Activated T-helper 1 cell treated with anti-CD3 and anti-CD28 coated beads, Interleukin-12 subunit alpha, Interleukin-12 subunit beta, Interleukin-2, Interleukin-4 antibody, amounts not matched to agents 30 ng/mL and 10 ng/mL and 1 ng/mL, durations not matched to agents 14 hours and 24 hours and 36 hours (primary cell): ENCODE measurements around the gene IGSF3. TPM values are rescaled to one million over a fixed set of nuclear protein-coding genes. Genes with fewer than 3 reads are reported as not detected.
"Not testable (repeated sequence)": the region's sequence is repeated elsewhere in the genome, so short reads cannot be mapped to it uniquely, and the experiment has no call there.

ENCODE experiments used
- DNase-seq: peaks from one replicate; pipeline ENCODE4 v3.0.0; 2021; ENCODE audit warnings: low spot score
- H3K27ac Mint-ChIP-seq: one replicate; pipeline ENCODE4 v1.8.0; 2021; ENCODE audit warnings: mild to moderate bottlenecking, mixed read lengths
- H3K27me3 Mint-ChIP-seq: one replicate; pipeline ENCODE4 v1.8.0; 2022; ENCODE audit warnings: mild to moderate bottlenecking, moderate library complexity, mixed read lengths; ENCODE audit not compliant: insufficient read depth
- H3K36me3 Mint-ChIP-seq: one replicate; pipeline ENCODE4 v1.8.0; 2021; ENCODE audit warnings: low read depth, mixed read lengths
- H3K4me1 Mint-ChIP-seq: one replicate; pipeline ENCODE4 v1.8.0; 2021; ENCODE audit warnings: low read depth, mixed read lengths
- H3K4me3 Mint-ChIP-seq: one replicate; pipeline ENCODE4 v1.8.0; 2021; ENCODE audit warnings: mild to moderate bottlenecking, moderate library complexity, mixed read lengths
- H3K9me3 Mint-ChIP-seq: one replicate; pipeline ENCODE4 v1.8.0; 2021; ENCODE audit warnings: mixed read lengths
- intact Hi-C: fragments of 100-400 bp; cut with micrococcal nuclease; formaldehyde crosslinking; loops from one replicate; pipeline ENCODE4 v1.15.1; 2024
- total RNA-seq: library from RNA; stranded (reverse); gene quantifications from 2 replicates; pipeline ENCODE4 v1.2.3, GENCODE V29; 2022

Gene IGSF3
- total RNA-seq, 1 donor from 2014 or later = 1.7 TPM

DNA sequence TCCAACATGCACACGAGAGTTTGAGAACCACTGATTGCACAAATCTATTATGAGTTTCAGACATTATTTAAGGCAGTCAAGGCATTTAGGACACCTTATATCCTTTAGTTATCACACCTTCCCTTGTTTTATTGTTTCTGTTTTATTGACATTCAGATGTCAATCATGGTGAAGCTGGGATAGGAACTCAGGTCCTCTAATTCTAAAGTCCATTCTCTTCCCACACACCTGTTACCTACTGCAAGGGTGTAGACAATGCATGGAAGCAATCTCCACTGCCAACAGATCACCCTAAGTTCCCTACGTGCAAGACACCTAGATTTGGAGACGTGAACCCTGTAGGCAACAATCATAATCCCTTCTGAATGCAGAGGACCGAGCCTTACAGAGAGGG is 2.6 kb downstream of the IGSF3 start:
- no peaks in the 10 kb centered on the region for H3K36me3 Mint-ChIP-seq
- peaks cover 45% of the 10 kb centered on the region for H3K27me3 Mint-ChIP-seq
- H3K4me1 Mint-ChIP-seq = peaks cover 10% of the 10 kb centered on the region
- intact Hi-C loops = no loop called here
- no peak overlapping the region for H3K27ac Mint-ChIP-seq
- DNase-seq = no peak
- H3K9me3 Mint-ChIP-seq = no peaks in the 10 kb centered on the region
- H3K4me3 Mint-ChIP-seq = no peak overlapping the region

DNA sequence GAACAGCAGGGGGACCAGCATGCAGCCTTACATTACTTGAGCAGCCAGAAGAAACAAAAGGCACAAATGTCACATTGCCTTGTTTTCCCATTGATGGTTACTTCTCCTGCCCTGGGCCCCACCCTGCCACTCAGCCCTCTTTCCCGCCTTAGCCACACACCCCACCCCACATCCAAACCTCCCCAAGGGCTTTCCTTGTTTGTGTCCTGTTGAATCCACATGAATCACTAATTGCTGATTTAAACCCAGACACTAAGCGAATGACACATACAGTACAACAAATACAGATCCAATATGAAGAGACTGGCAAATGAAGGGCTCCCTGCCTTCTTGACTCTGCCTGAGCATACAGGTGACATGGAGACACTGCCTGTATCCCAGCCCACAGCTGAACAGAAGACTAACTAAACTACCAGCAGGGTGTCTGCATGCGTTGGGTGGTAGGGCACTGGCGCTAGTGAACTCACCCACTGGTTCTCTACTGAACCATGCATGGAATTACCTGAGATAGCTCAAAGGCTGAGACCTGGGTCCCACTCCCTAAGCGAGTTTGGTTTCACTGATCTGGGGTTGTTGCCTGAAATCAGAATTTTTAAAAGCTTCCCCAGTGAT is 3.1 kb downstream of the IGSF3 start:
- no peaks in the 10 kb centered on the region for H3K36me3 Mint-ChIP-seq
- intact Hi-C loops = no loop called here
- no peak overlapping the region for H3K4me3 Mint-ChIP-seq
- peaks cover 40% of the 10 kb centered on the region for H3K27me3 Mint-ChIP-seq
- peaks cover 8% of the 10 kb centered on the region for H3K4me1 Mint-ChIP-seq
- H3K9me3 Mint-ChIP-seq = no peaks in the 10 kb centered on the region
- no peak for DNase-seq
- H3K27ac Mint-ChIP-seq = no peak overlapping the region

DNA sequence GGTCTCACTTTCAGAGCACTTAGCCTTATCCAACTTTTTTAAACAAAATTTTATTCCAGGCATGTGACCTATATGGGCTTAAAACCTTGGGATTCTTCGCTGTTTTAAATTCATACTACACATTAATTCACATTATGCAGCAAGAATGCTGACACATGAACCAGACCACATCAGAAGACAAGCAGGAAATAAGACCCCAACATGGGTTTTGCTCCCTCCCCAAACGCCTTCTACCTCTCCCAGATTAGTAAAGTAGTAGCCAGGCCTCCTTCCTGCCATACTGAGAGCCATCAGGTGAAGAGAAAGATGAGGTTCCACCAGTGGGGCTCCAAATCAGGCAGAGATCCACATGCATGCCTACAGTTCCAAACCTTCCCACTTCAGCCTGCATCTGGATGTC is 3.7 kb downstream of the IGSF3 start:
- Mint-ChIP-seq H3K36me3 (no peaks in the 10 kb centered on the region), H3K4me3 (no peak overlapping the region), H3K27ac (no peak overlapping the region), H3K27me3 (peaks cover 39% of the 10 kb centered on the region), H3K9me3 (no peaks in the 10 kb centered on the region), H3K4me1 (peaks cover 8% of the 10 kb centered on the region)
- intact Hi-C loops = no loop called here
- DNase-seq = no peak

DNA sequence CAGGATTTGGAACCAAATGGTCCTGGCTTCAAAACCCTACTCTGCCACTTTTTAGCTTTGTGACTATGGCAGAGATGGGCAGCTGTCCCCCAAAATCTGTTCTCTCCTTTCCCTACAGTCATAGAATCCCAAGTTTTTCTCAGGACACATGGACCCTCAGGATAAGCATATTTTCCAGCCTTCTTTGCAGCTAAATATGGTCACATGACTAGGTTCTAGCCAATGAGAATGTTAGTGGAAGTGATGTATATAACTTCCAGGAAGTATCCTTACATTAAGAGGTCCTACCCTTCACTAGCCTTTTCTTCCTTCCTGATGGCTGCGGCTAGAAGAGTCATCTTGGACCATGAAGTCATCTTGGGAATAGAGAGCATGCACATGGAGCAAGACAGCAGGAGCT is 5.9 kb downstream of the IGSF3 start:
- peaks cover 6% of the 10 kb centered on the region for H3K4me1 Mint-ChIP-seq
- no peak for DNase-seq
- peaks cover 33% of the 10 kb centered on the region for H3K27me3 Mint-ChIP-seq
- no peaks in the 10 kb centered on the region for H3K36me3 Mint-ChIP-seq
- no peaks in the 10 kb centered on the region for H3K9me3 Mint-ChIP-seq
- intact Hi-C loops = no loop called here
- no peak overlapping the region for H3K4me3 Mint-ChIP-seq
- no peak overlapping the region for H3K27ac Mint-ChIP-seq

DNA sequence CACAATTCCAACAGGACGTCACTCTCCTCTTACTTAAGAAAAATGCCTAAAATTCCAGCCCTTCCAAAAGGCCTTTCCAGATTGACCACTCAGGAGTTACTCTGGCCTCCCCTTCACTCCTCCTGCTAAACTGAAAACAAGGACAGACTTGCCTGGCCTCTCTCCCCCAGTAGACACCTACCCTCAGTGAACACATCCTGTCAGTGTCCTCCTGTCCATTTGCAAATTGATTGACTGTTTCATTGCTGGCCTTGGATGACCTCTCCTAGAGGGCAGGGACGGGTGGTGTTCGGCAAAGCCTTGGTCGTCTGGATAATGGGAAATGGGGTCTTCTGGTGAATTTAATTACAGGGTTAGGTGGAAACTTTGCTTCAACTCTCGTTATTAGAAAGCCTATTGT is 8.9 kb downstream of the IGSF3 start:
- H3K4me1 Mint-ChIP-seq, H3K36me3 Mint-ChIP-seq, H3K9me3 Mint-ChIP-seq, DNase-seq, H3K4me3 Mint-ChIP-seq, H3K27ac Mint-ChIP-seq, intact Hi-C loops: not testable (repeated sequence)
- H3K27me3 Mint-ChIP-seq = peaks cover 10% of the 10 kb centered on the region

DNA sequence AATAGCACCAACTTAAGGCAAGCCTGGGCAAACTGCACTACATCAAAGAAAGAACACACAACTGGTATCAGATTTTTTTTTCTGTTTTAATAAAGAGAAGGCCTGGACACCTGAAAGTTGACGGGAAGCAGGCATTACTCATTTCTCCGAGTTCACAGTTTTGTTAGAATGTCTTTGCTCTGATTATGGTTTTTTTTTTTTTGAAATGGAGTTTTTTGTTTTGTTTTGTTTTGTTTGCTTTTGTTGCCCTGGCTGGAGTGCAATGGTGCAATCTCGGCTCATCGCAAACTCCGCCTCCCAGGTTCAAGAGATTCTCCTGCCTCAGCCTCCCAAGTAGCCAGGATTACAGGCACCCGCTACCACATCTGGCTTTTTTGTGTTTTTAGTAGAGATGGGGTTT is 9.7 kb downstream of the IGSF3 start:
- H3K27ac Mint-ChIP-seq, intact Hi-C loops, H3K4me3 Mint-ChIP-seq, H3K36me3 Mint-ChIP-seq, DNase-seq, H3K4me1 Mint-ChIP-seq, H3K9me3 Mint-ChIP-seq: not testable (repeated sequence)
- peaks cover 11% of the 10 kb centered on the region for H3K27me3 Mint-ChIP-seq

DNA sequence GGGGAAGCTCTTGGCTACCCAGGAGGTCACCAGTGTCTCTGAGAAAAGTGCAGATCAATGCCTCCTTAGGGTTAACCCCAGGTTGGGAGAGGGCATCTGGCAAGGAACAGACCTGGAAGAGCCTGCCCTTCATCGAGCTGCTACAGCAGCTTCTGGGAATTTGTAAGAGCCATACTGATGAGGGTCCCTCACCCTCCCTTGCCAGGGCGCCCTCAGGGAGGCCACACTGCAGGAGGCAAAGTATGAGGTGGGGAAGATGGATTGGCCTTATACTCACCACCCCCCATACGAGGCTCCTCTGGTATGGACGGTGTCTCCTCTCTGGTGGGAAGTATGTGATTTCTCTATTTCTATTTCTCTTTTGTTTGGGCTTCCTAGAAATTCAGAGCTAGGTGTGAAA is 13.2 kb downstream of the IGSF3 start:
- Mint-ChIP-seq H3K27ac (no peak overlapping the region), H3K36me3 (no peaks in the 10 kb centered on the region), H3K27me3 (peaks cover 9% of the 10 kb centered on the region), H3K4me1 (no peaks in the 10 kb centered on the region), H3K4me3 (no peak overlapping the region), H3K9me3 (no peaks in the 10 kb centered on the region)
- no peak for DNase-seq
- intact Hi-C loops = no loop called here

DNA sequence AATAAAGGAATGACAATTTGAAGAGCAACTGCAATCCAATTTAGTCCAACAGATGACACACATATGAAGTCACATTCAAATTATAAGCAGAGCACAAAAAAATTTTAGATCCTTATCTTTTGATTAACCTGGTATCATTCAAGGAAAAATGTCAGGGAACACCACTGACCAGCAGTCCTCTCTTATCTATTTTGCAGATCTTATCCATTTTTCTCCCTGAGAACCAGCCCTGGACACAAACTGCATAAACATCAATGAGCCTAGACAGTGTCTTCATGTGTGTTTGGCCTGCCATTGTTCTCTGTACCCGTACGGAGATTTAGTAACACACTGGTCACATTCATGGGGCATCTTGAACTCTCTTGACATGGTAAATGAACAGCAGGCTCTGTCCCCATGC is 14.9 kb downstream of the IGSF3 start:
- H3K4me3 Mint-ChIP-seq, H3K9me3 Mint-ChIP-seq, H3K36me3 Mint-ChIP-seq, DNase-seq, H3K27me3 Mint-ChIP-seq, H3K4me1 Mint-ChIP-seq, intact Hi-C loops, H3K27ac Mint-ChIP-seq: not testable (repeated sequence)

DNA sequence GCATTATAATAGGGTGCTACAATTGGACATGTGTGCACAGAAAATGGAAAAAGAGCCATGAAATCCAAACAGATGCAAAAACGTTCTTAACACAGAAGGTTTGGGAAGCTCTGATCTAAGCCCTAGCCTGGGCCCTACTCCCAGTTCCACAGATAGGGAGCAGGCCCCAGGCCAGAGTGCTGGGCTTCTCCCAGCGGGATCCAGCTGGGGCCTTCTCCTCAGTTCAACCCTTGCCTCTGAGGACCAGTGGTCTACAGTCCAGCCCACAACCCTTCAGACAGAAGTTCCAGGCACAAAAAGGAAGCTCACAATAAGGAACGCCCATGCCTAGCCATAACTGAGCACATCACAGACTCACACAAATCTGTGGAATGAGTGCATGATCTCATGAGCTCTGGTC is 16.8 kb downstream of the IGSF3 start:
- H3K36me3 Mint-ChIP-seq, DNase-seq, H3K27me3 Mint-ChIP-seq, H3K4me3 Mint-ChIP-seq, H3K9me3 Mint-ChIP-seq, H3K27ac Mint-ChIP-seq, intact Hi-C loops, H3K4me1 Mint-ChIP-seq: not testable (repeated sequence)

DNA sequence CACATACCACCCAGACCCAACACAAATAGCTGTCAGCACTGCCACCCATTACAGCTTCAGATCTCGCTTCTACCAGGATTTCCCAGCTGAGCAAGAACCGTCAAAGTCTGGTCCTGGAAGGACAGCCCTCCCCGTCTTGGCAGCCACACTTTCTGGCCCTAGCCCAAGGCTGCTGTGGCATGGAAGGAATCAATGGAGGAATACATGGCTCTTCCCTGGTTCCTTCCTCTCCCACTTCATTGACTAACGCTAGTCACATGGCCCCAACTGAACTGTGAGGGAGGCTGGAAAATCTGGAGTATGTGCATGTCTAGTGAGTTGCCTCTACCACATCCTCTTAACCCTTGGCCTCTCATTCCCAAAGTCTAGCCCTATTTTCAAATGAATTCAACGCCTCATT is 18.5 kb downstream of the IGSF3 start:
- H3K4me3 Mint-ChIP-seq, H3K9me3 Mint-ChIP-seq, intact Hi-C loops, DNase-seq, H3K36me3 Mint-ChIP-seq, H3K27me3 Mint-ChIP-seq, H3K4me1 Mint-ChIP-seq, H3K27ac Mint-ChIP-seq: not testable (repeated sequence)

DNA sequence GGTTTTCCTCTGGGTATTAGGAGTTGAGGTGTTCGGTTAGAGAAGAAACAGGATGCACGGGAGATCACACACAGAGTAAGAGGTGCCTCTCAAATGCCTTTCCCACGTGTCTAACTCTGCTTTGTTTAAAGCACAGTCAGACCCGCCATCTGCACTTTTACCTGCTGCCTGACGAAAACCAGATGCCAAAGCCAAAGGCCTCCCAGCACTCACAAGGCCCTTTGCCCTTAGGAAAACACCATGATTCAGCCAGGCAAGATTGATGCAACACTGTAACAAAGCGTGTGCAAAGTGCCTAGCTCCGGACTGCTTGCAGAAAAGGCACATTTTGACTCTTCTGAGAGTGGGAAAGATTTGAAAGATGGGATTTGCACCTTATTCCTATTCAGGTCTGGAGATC is 19.2 kb downstream of the IGSF3 start:
- H3K36me3 Mint-ChIP-seq, H3K4me3 Mint-ChIP-seq, H3K4me1 Mint-ChIP-seq, DNase-seq, H3K9me3 Mint-ChIP-seq, H3K27ac Mint-ChIP-seq, intact Hi-C loops, H3K27me3 Mint-ChIP-seq: not testable (repeated sequence)

DNA sequence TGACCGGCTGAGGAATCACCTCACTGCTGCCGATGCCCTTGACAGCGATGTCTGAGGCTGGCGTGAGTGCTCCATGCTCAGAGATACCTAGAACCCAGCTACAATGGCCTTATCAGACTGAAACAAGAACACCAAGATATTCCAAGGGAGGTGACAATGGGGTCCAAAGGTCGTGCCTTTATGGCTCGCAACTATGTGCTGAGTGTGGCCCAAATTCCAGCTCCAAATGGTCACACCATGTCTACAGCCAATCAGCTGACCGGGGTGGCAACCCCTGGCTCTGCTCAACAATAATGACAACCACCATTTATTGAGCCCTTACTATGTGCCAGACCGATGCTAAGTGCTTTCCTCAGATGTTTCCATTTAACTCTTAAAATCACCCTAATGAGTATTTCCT is 20.3 kb downstream of the IGSF3 start:
- H3K27ac Mint-ChIP-seq, H3K36me3 Mint-ChIP-seq, DNase-seq, H3K27me3 Mint-ChIP-seq, H3K4me3 Mint-ChIP-seq, H3K4me1 Mint-ChIP-seq, H3K9me3 Mint-ChIP-seq, intact Hi-C loops: not testable (repeated sequence)

DNA sequence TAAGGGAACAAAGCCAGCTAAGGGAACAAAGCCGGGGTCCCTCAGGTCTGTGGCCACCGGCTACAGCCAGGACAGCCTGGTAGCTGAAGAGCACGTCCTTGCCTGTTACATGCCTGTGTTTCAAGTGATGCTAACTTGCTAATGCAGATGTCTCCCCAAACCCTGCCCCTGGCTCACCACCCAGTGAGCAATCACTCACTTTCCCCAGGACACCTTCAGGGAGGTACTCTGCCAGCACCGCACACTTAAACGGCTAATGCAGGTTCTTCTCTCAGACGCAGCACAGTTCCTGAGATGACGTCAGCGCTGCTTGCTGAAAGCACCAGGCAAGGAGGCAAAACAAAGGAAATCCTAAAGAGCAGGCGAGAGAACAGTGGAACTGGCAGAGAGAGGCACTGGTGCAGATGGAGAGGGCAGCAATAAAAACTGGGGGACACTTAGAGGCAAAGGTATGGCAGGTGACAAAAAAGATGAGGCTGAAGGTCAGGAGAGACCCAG is 20.8 kb downstream of the IGSF3 start:
- H3K27me3 Mint-ChIP-seq, H3K27ac Mint-ChIP-seq, H3K4me1 Mint-ChIP-seq, H3K9me3 Mint-ChIP-seq, H3K36me3 Mint-ChIP-seq, intact Hi-C loops, DNase-seq, H3K4me3 Mint-ChIP-seq: not testable (repeated sequence)
